ENCODE data around the gene GPR15. TPM values are rescaled to one million over a fixed set of nuclear protein-coding genes. Genes with fewer than 3 reads are reported as not detected.

Gene GPR15
- polyA plus RNA-seq, 3 donors: not detected

DNA sequence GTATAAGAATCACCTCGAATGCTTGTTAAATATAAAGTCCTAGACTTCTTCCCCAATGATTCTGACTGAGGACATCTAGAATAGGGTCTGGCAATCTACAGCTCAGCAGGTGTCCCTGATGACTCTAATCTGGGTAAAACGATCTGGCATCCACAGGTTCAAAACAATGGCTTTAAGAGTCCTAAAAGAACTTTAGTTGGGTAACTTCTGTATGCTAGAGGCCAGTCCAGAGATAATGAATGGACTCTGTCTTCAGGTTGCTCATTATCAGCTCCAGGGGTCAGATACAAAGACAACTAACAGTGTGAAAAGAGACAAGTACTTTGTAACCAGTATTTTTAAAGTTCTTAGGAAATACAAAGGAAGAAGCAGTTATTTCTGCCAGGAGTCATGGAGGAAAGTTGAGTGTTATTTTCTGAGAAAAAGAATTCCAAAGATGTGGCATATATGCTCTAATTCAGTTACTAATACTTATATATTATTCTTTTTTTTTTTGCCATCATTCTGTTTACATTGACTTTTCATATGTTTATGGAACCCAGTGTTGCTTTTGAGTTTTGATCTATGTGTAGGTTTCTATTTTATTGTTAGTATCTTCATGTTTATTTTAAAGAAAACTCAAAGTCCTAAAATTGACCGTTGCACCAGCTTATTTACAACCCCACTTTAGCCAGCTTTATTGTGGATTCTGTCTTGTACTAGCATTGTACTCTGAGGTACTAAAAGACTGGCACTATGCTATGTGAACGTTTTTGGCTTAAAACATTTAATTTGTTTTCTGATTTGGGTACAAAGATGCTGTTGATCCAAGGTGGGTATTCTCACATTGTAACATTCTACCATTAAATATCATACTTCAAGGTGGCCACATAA lies 3.1 kb upstream of the GPR15 start:
- DNase-seq (ENCODE audit: extremely low read depth in 1 of 11, low read depth in 9 of 11, low spot score in 4 of 11): no peak

DNA sequence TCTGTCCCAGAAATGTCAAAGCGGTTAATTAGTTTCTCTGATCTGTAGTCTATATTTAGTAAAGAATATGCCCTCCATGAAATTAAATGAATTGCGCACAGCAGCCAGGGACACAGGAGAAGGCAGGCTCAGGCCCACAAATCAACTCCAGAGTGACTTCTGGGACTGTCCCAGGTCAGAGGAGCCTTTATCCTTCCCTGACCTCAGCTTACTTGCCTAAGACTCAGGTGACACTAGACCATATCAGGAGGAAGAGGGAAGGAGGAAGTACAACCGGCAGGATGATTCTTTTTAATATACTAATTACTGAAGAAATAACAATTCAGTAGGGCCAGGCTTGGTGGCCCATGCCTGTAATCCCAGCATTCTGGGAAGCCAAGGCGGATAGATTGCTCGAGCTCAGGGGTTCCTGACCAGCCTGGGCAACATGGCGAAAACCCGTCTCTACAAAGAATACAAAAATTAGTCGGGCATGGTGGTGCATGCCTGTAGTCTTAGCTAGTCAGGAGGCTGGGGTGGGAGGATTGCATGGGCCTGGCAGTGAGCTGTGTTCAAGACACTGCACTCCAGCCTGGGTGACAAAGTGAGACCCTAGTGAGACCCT lies 1.8 kb upstream of the GPR15 start:
- DNase-seq (ENCODE audit: extremely low read depth in 1 of 11, low read depth in 9 of 11, low spot score in 4 of 11): no peak

DNA sequence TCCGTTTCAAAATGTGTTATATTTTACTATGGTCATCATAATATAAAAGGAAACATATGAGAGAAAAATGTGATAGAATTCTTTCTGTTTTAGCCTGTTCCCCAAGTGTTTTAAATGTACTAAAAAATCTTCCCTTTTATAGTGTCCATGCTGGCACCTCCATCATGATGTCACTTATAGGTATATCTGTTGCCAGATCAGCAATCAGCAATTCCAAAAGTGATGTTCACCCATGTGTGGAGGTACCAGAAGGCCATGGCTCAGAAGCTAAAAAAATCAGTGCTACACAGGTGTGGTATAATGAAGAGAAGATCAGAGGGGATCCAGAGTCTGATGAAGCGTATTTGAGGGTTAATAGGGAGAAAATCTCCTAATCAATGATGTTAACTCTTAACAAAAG lies 1.1 kb upstream of the GPR15 start:
- no peak for DNase-seq (ENCODE audit: extremely low read depth in 1 of 11, low read depth in 9 of 11, low spot score in 4 of 11)

DNA sequence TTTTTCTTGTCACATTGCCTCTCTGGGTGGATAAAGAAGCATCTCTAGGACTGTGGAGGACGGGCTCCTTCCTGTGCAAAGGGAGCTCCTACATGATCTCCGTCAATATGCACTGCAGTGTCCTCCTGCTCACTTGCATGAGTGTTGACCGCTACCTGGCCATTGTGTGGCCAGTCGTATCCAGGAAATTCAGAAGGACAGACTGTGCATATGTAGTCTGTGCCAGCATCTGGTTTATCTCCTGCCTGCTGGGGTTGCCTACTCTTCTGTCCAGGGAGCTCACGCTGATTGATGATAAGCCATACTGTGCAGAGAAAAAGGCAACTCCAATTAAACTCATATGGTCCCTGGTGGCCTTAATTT lies 478 bp downstream of the GPR15 start:
- no peak for DNase-seq (ENCODE audit: extremely low read depth in 1 of 11, low read depth in 9 of 11, low spot score in 4 of 11)

DNA sequence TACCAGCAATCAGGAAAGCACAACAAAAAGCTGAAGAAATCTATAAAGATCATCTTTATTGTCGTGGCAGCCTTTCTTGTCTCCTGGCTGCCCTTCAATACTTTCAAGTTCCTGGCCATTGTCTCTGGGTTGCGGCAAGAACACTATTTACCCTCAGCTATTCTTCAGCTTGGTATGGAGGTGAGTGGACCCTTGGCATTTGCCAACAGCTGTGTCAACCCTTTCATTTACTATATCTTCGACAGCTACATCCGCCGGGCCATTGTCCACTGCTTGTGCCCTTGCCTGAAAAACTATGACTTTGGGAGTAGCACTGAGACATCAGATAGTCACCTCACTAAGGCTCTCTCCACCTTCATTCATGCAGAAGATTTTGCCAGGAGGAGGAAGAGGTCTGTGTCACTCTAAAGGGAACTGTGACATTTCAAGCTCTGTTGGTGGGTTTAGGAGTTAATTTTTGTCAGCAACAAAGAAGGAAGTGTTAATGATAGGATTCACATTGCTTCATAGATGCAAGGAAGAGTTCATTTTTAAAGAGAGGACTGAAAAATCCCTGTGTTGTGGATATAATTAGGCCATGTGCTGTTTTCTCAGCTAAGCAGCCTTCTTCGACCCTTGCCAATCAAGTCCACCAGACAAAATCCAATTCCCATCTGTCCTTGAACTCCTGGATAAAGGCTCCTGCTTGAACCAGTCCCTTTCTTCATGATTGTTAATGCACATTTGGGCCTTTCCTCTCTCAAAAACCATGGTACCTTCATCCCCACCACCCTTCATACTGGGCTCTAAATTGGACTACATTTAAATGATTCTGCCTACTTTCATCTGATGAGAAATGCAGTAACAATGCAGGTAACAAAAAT lies 1.2 kb downstream of the GPR15 start:
- no peak for DNase-seq (ENCODE audit: extremely low read depth in 1 of 11, low read depth in 9 of 11, low spot score in 4 of 11)

DNA sequence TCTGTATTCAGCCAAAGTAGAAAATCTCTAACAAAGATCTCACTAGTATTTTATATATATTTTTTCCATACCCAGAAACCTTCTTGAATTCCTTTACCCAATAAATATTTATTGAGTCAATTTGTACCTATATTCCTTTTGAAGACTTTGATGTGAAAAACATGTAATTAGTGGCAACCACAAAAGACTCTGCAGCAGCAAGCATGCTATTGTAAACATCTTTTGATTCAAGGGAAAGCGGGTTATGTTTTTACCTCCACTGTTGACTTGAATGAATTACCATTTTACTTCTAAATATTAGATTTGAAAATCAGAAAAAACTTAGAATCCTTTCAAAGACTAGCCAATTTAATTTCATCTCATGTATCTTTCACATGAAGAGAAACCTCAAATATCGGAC lies 2.4 kb downstream of the GPR15 start:
- DNase-seq (ENCODE audit: extremely low read depth in 1 of 11, low read depth in 9 of 11, low spot score in 4 of 11): no peak

DNA sequence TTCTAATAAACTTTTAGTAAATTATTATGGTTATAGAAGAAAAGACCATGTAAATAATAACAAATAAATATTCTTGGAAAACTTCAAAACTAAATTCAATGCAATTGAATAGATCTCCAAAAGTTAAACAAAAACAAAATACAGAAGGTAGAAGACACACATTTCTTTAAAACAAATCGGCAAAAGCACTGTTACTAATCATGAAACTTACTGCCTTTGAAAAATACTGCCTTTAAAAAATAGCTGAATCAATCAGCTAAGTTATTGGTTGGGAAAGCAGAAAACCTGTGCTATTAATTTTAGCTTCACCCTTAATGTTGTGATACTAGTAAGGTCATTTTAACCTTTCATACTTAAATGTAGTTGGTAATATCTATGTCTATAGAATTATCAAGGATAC lies 3.0 kb downstream of the GPR15 start:
- no peak for DNase-seq (ENCODE audit: extremely low read depth in 1 of 11, low read depth in 9 of 11, low spot score in 4 of 11)

DNA sequence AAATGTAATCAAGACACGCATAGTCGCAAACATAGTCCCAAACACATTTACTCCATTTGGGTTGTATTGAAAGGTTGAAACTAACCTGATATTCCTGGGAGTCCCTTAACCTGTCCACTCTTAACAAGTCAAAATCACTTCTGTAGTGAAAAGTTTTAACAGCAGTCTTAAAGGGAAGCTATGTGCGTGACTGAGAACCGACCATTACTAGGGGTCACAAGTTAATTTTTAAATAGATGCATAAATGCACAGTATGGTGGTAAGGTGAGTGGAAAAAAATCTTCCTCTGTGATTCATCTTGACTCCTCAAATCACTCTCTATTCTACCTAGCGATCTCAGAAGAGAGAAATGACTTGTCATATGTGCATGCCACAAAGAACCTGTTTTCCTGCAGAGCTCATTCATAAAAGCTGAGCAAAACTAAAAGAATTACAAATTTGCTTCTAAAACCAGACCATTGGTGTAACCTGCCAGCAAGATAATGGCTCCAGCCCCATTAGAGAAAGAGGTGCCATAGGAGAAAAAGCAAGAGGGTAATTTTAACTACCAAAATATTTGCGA lies 4.8 kb downstream of the GPR15 start:
- DNase-seq (ENCODE audit: extremely low read depth in 1 of 11, low read depth in 9 of 11, low spot score in 4 of 11): no peak

DNA sequence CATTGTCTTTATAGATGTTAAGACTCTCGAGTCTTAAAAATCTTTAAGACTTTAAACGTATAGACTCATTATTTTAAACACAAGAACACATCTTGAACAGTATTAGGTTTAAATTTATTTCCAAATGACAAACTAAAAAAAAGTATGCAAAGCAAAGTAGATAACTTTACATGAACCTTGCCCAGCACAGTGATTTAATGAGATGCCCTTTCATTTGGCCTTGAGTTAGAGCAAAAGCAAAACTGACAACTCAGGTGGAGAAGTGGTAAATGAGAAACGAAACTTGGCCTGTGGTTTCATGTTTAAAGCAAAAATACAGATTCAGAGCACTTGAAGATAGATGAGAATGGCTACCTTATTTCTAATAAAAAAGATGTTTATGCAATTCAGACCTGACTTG lies 8.6 kb downstream of the GPR15 start:
- DNase-seq (ENCODE audit: extremely low read depth in 1 of 11, low read depth in 9 of 11, low spot score in 4 of 11): no peak

DNA sequence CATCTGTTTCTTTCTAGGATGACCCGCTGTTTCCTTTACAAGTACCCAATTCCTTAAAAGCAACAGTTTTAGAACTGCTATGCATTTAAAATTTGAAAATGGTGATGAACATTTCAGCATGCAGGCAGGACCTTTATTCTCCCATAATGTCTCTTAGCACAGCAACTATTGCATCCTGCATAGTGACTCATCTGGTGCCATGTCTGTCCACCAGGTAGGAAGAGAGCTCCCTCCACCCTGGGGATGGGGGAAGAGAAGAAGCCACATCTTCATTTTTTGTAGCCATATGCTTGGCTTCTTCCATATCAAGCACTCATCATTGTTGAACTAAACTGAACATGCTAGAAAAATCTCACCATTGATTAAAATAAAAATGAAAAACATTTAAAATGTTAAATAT lies 9.9 kb downstream of the GPR15 start:
- no peak for DNase-seq (ENCODE audit: extremely low read depth in 1 of 11, low read depth in 9 of 11, low spot score in 4 of 11)

DNA sequence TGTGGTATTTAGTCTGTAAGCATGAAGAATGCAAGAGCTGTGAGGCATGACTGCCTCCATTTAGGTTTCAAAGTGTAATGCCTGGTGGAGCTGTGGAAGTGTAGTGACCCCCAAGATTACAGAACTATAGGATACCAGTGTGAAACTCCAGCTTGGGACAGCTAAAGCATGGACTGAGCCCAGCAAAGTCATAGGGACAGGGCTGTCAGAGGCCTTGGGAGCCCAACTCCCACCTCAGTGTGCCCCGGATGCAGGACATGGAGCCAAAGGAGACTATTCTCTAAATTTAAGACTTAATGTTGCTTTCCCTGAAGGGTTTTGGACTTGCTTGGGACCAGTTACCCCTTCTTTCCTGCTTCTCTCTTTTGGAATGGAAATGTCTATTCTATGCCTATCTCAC lies 10.8 kb downstream of the GPR15 start:
- DNase-seq (ENCODE audit: extremely low read depth in 1 of 11, low read depth in 9 of 11, low spot score in 4 of 11): no peak

DNA sequence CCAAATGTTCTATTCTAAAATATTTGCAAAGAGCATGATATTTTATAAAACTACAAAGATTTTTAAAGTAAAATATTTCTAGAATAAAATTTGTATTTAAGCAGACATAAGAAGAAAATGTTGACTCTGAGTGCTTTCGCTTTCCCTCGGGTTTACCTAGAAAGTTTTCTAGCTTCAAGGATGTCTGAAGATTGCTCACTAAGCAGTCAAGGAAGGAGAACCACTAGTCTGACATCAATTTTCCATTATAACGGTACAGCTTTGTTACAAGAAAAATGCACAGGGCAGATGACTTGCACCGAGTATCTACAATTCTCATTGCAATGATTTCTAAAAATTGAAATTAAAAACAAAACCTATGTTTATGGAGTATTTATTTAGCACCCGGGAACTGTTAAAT lies 14.2 kb downstream of the GPR15 start:
- DNase-seq (ENCODE audit: extremely low read depth in 1 of 11, low read depth in 9 of 11, low spot score in 4 of 11): no peak

DNA sequence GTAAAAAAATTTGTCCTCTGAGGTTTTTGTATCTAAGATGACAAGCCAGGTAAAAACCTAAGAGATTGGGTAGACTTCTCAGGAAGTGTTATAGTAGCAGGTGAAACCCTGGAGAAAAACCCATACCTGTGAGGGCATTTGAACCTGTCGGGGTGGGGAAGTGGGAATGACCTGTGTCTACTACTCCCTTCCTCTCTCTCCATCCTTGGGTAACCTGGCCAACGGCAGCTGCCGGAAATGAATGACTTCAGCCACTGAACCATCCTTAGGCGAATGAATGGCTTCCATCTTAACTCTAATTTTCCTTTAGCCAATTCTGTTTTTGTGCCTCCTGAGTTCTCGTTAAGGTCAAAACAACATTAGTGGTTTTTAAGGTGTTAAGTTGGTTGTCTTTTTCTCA lies 16.8 kb downstream of the GPR15 start:
- no peak for DNase-seq (ENCODE audit: extremely low read depth in 1 of 11, low read depth in 9 of 11, low spot score in 4 of 11)

DNA sequence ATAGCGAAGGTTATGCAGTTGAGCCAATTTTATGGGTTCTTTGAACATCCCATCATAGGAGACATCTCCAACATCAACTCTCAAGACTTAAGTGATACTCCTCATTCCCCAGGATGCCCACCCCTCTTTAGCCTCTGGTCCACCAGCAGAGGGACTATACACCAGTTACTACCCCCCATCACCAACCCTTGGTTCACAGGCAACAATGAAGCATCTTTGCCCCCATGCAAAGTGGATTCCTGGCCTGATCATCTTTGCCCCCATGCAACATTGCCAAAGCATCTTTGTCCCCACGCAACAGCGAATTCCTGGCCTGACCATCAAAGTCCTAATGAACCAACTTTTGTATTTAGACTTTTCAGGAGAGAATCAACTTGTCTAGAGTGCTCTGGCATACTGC lies 19.1 kb downstream of the GPR15 start:
- DNase-seq (ENCODE audit: extremely low read depth in 1 of 11, low read depth in 9 of 11, low spot score in 4 of 11): no peak

DNA sequence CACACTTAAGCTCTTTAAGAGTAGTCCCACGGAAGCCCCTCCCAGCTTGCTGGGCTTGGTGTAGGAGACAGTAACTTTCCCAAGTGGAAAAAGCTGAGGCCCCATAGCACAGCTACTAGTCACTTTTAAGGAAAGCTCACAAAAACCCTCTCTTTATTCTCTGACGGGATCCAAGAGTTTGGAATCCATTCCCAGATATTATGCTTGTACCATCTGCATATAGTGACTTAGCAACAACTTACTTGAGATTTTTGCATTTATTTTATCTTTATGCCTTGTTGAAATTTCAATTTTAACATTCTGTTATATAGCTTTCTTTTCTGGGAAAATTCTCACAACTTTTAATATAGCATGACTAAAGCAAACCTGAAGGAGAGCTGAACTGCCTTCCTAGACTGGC lies 19.5 kb downstream of the GPR15 start:
- no peak for DNase-seq (ENCODE audit: extremely low read depth in 1 of 11, low read depth in 9 of 11, low spot score in 4 of 11)

DNA sequence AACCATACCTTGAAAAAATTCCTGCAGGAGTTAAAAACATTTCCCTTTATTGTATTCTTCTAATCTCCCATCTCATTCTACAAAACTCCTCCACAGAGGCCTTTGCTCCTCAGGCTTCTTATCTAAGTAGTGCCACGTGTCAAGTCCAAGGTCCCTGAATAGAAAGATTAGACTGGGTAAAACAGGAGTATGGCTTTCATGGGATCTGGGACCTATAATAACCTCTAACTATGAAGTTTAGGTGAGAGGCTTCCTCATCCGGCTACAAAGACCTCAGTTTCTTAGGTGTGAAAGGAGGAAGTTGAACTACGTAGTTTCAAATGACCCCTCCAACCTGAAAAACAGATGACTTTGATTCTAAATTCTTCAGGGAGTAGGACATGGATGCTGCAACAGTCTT lies 20.0 kb downstream of the GPR15 start:
- DNase-seq (ENCODE audit: extremely low read depth in 1 of 11, low read depth in 9 of 11, low spot score in 4 of 11): no peak

DNA sequence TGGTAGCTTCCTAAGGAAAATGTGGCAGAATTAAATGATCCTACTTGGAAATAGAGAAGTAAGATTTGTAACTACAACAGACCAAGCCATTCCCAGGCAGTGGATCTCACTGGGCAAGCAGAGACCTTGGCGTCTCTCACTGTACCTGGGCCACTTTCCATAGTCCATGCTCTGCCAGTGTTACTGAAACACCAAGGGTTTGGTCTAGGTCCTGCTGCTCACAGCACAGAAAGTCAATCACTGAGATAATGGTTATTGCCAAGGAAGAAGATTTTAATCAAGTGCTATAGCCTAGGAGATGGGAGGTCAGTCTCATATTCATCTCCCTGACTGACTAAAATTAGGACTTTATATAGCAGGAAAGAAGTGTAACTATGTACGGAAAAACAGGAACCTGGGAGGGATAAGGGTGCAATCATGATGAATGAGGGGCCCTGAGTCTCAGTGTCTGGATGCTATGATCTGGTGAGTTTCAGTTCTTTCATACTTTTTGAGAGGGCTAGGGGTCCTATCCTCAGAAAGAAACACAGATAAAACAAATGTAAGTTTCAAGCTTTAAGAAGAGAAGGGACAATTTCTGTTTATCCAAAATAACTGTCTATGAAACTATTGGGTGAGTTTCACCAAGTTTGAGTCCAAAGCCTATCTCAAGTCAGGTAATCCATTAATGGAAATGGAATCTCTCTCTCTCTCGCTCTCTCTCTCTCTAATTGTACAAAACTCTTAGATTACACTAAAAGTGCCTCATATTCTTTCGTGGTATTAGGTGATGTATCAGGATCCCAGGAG lies 20.6 kb downstream of the GPR15 start:
- DNase-seq (ENCODE audit: extremely low read depth in 1 of 11, low read depth in 9 of 11, low spot score in 4 of 11): no peak

DNA sequence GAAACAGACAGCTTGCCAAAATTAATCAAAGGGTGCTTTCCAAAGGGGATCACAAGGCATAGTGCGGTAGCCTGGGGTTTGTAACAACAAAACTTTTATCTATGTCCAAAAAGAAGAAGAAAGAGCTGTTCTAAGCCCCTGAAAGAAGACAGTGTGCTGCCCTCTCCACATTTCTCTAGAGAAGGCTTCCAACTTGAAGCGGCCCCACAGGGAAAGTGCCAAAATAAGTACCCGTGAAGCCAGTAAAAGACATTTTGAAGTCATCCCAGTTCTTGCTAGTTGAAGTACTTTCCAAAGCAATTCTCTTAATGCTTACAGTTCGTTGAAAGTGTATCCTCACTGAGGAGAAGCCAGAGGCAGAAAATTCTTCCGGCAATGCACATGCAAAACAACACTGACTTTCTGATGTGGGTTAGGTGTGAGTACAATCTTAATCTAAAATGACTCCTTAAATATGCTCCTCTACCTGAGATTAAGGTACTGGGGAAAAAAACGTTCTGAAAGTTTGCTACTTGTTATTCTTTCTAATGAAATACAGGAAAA lies 21.3 kb downstream of the GPR15 start:
- no peak for DNase-seq (ENCODE audit: extremely low read depth in 1 of 11, low read depth in 9 of 11, low spot score in 4 of 11)

DNA sequence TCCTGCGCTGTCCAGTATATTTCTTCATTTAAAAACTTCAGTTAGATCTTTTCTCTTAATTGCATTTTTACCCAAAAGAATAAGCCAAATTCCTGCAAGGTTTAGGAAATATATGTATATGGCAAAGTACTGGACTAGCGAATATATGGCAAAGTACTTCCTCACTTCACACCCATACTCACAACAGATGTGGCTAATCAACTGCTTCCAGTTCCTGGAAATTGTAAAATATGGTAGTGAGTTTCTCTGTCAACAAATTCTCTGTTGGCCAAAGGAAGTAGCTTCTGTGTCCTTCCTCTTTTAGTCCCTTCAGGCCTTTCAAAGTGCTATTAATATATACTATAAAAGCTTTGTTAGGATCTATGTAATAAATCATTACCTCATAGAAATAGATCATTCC lies 22.0 kb downstream of the GPR15 start:
- DNase-seq (ENCODE audit: extremely low read depth in 1 of 11, low read depth in 9 of 11, low spot score in 4 of 11): peak in 9 of 11 donors; percentile 7 to 43 (median 20)

Data from renal cortex interstitium (tissue), 11 donors.